Neural progenitor cell (in vitro differentiated cells): ENCODE data around the gene MAGI1.

Experiments used
- CTCF ChIP-seq: fragments of 200-600 bp; sonication (generic); IDR thresholded peaks from 2 replicates; pipeline ENCODE4 v1.5.1; 2017; ENCODE audit warnings: antibody characterized with exemption, mild to moderate bottlenecking
- EZH2 ChIP-seq: fragments of 200-600 bp; sonication (generic); IDR thresholded peaks from 2 replicates; pipeline ENCODE4 v1.6.1; 2017; ENCODE audit warnings: antibody characterized with exemption, mild to moderate bottlenecking, moderate library complexity
- EZH2phosphoT487 ChIP-seq: fragments of 200-600 bp; sonication (generic); IDR thresholded peaks from 2 replicates; pipeline ENCODE4 v1.6.1; 2017; ENCODE audit warnings: antibody characterized with exemption

DNA sequence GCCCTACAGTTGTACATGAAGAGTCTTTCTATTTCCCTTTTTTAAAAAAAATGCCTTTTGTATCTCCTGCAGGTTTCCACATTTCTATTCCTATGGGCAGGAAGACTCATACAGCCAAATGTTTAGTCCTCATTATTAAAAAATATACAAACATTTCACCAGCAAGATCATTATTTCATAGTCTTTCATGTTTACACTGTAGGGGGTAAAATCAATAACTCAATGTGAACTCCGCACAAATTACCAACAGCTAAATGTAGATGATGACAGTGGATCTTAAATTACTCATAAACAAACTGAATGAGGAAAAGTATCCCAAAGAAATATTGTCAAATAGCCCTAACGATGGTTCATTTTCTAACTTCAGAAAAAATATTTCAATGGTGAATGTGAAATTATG is 99.5 kb downstream of the MAGI1 start:
- TF ChIP-seq CTCF: no peak
- TF ChIP-seq EZH2: no peak
- no peak for TF ChIP-seq EZH2phosphoT487
